H1 (cell line): ENCODE results near the gene KIR3DL3. TPM values are rescaled to one million over a fixed set of nuclear protein-coding genes. Genes with fewer than 3 reads are reported as not detected.

Source experiments
- CTCF ChIA-PET: fragments of 300-600 bp; sonication (Branson Sonifier 250); formaldehyde crosslinking; loops from one replicate; lab custom pipeline; 2021; ENCODE audit not compliant: partially characterized antibody; lab: Charles Lee
- POLR2A ChIA-PET: fragments of 300-600 bp; sonication (Branson Sonifier 250); formaldehyde crosslinking; loops from one replicate; lab custom pipeline; 2021; ENCODE audit warnings: inconsistent platforms; ENCODE audit not compliant: partially characterized antibody; lab: Charles Lee
- DNase-seq, 2 experiments: peaks; one replicate each; pipeline versions ENCODE4 v3.0.0 to v3.0.0-alpha.2; 2010 to 2022; ENCODE audit warnings: low spot score in 2 of 2, low read depth in 1 of 2, mixed read lengths in 1 of 2
- FAIRE-seq: peaks from 2 replicates; lab custom pipeline; 2011; peaks lifted over from hg19 to GRCh38; lab: Jason Lieb, UNC
- H2AFZ ChIP-seq: 2 replicates; pipeline ENCODE4 v1.8.1; 2012; ENCODE audit warnings: low read length, inconsistent platforms
- H2AK5ac ChIP-seq: 2 replicates; pipeline ENCODE4 v1.6.1; 2013; ENCODE audit warnings: low read depth, low read length
- H2BK120ac ChIP-seq: replicated peaks from 2 replicates; pipeline ENCODE3; 2013; ENCODE audit warnings: low read depth, low read length, inconsistent platforms
- H2BK12ac ChIP-seq: 2 replicates; pipeline ENCODE4 v1.6.1; 2013; ENCODE audit warnings: low read depth, low read length
- H2BK15ac ChIP-seq: 2 replicates; pipeline ENCODE4 v1.6.1; 2013; ENCODE audit warnings: low read length
- H2BK20ac ChIP-seq: 2 replicates; pipeline ENCODE4 v1.6.1; 2013; ENCODE audit warnings: low read length
- H2BK5ac ChIP-seq: 2 replicates; pipeline ENCODE4 v1.6.1; 2013; ENCODE audit warnings: low read depth, low read length
- H3K14ac ChIP-seq: 2 replicates; pipeline ENCODE4 v1.6.1; 2013; ENCODE audit warnings: inconsistent platforms; ENCODE audit not compliant: insufficient read length
- H3K18ac ChIP-seq: 2 replicates; pipeline ENCODE4 v1.6.1; 2013; ENCODE audit warnings: low read length; ENCODE audit errors: extremely low read depth
- H3K23ac ChIP-seq: 2 replicates; pipeline ENCODE4 v1.6.1; 2013; ENCODE audit warnings: inconsistent platforms; ENCODE audit not compliant: insufficient read length
- H3K23me2 ChIP-seq: 2 replicates; pipeline ENCODE4 v1.6.1; 2013; ENCODE audit warnings: low read depth, low read length
- H3K27ac ChIP-seq: 2 replicates; pipeline ENCODE4 v1.6.1; 2011; ENCODE audit warnings: low read depth, low read length, inconsistent platforms
- H3K27me3 ChIP-seq, 4 experiments: replicated peaks in 1 of 4; 1 replicate in 1 of 4; 2 replicates in 3 of 4; pipeline versions ENCODE4 v1.6.1 to v1.8.1; 2011 to 2013; ENCODE audit warnings: low read length in 3 of 4, mild to moderate bottlenecking in 3 of 4, inconsistent platforms in 2 of 4, mixed read lengths in 2 of 4, moderate library complexity in 1 of 4; ENCODE audit not compliant: control insufficient read depth in 3 of 4, insufficient read depth in 3 of 4; ENCODE audit errors: extremely low read depth in 1 of 4
- H3K36me3 ChIP-seq, 4 experiments: 2 replicates each; pipeline versions ENCODE4 v1.6.1 to v1.8.1; 2011 to 2013; ENCODE audit warnings: mild to moderate bottlenecking in 4 of 4, low read length in 3 of 4, moderate library complexity in 2 of 4, control low read depth in 1 of 4, inconsistent platforms in 1 of 4; ENCODE audit not compliant: insufficient read depth in 4 of 4, control insufficient read depth in 2 of 4
- H3K4ac ChIP-seq: replicated peaks from 2 replicates; pipeline ENCODE3; 2013; ENCODE audit warnings: low read length, low read depth, mixed read lengths, inconsistent platforms; ENCODE audit not compliant: insufficient read length
- H3K4me1 ChIP-seq, 4 experiments: replicated peaks in 1 of 4; 1 replicate in 1 of 4; 2 replicates in 3 of 4; pipeline versions ENCODE4 v1.6.1 to v1.8.1; 2011 to 2013; ENCODE audit warnings: low read length in 3 of 4, inconsistent platforms in 2 of 4, mixed read lengths in 1 of 4; ENCODE audit not compliant: insufficient read depth in 4 of 4, control insufficient read depth in 3 of 4
- H3K4me2 ChIP-seq, 2 experiments: 2 replicates each; pipeline versions ENCODE4 v1.6.1 to v1.8.1; 2011 to 2013; ENCODE audit warnings: low read depth in 2 of 2, low read length in 2 of 2, control low read depth in 1 of 2, inconsistent platforms in 1 of 2, mild to moderate bottlenecking in 1 of 2; ENCODE audit not compliant: insufficient read depth in 1 of 2
- H3K4me3 ChIP-seq, 4 experiments: fragments of 200-600, 300-600 bp in 1 of 4; sonication (generic), shearing (Covaris generic), sonication (Bioruptor Twin) in 1 of 4; 2 replicates each; pipeline versions ENCODE4 v1.5.1 to v1.8.1; 2011 to 2016; ENCODE audit warnings: low read length in 4 of 4, low read depth in 3 of 4, control low read depth in 2 of 4, inconsistent platforms in 2 of 4, mild to moderate bottlenecking in 2 of 4, mixed read lengths in 1 of 4, moderate library complexity in 1 of 4; ENCODE audit not compliant: insufficient read depth in 2 of 4; ENCODE audit errors: extremely low read depth in 1 of 4
- H3K56ac ChIP-seq: replicated peaks from 2 replicates; pipeline ENCODE3; 2013; ENCODE audit warnings: low read depth, mild to moderate bottlenecking, mixed read lengths, low read length, inconsistent platforms; ENCODE audit not compliant: insufficient read length
- H3K79me1 ChIP-seq: 2 replicates; pipeline ENCODE4 v1.6.1; 2013; ENCODE audit warnings: low read depth, low read length, control low read depth
- H3K79me2 ChIP-seq, 2 experiments: 2 replicates each; pipeline versions ENCODE4 v1.6.1 to v1.8.1; 2012 to 2013; ENCODE audit warnings: low read length in 2 of 2, mild to moderate bottlenecking in 2 of 2, inconsistent platforms in 1 of 2; ENCODE audit not compliant: insufficient read depth in 2 of 2, control insufficient read depth in 1 of 2
- H3K9ac ChIP-seq, 4 experiments: replicated peaks in 1 of 4; 1 replicate in 1 of 4; 2 replicates in 3 of 4; pipeline versions ENCODE4 v1.6.1 to v1.8.1; 2011 to 2013; ENCODE audit warnings: low read depth in 3 of 4, low read length in 3 of 4, control low read depth in 2 of 4, mild to moderate bottlenecking in 2 of 4, moderate library complexity in 2 of 4, inconsistent platforms in 1 of 4; ENCODE audit errors: extremely low read depth in 1 of 4
- H3K9me3 ChIP-seq, 2 experiments: 2 replicates each; pipeline versions ENCODE4 v1.6.1 to v1.8.1; 2012 to 2013; ENCODE audit warnings: mild to moderate bottlenecking in 2 of 2, moderate library complexity in 2 of 2, control low read depth in 1 of 2, inconsistent platforms in 1 of 2, low read depth in 1 of 2, low read length in 1 of 2, mixed read lengths in 1 of 2; ENCODE audit not compliant: insufficient read depth in 2 of 2
- H4K20me1 ChIP-seq, 2 experiments: replicated peaks in 1 of 2; 2 replicates each; pipeline versions ENCODE3 to v1.8.1; 2011 to 2013; ENCODE audit warnings: inconsistent platforms in 2 of 2, low read length in 2 of 2, mild to moderate bottlenecking in 1 of 2; ENCODE audit not compliant: insufficient read depth in 2 of 2, control insufficient read depth in 1 of 2
- H4K5ac ChIP-seq: 2 replicates; pipeline ENCODE4 v1.6.1; 2013; ENCODE audit warnings: low read length, low read depth, mixed read lengths, inconsistent platforms; ENCODE audit not compliant: insufficient read length
- H4K8ac ChIP-seq: 2 replicates; pipeline ENCODE4 v1.8.0; 2013; ENCODE audit warnings: mild to moderate bottlenecking, moderate library complexity, low read length, inconsistent platforms; ENCODE audit not compliant: insufficient read depth; ENCODE audit errors: extremely low read depth
- H4K91ac ChIP-seq: replicated peaks from 2 replicates; pipeline ENCODE3; 2013; ENCODE audit warnings: low read length, mixed read lengths, inconsistent platforms; ENCODE audit not compliant: insufficient read length
- CBX8 ChIP-seq: fragments of 300-800, 300-1000 bp; sonication (generic); IDR thresholded peaks from 2 replicates; pipeline ENCODE4 v1.7.1; 2016; ENCODE audit warnings: low read depth, low read length, borderline replicate concordance
- CHD2 ChIP-seq: IDR thresholded peaks from 2 replicates; pipeline ENCODE4 v1.6.1; 2012; ENCODE audit warnings: low read length, improper control_type of control experiment
- CTBP2 ChIP-seq: IDR thresholded peaks from 2 replicates; pipeline ENCODE4 v1.7.0; 2011; ENCODE audit warnings: borderline replicate concordance, mild to moderate bottlenecking, moderate library complexity, mixed read lengths, low read length; ENCODE audit not compliant: insufficient read depth, insufficient read length
- EZH2 ChIP-seq: fragments of 200-600 bp; sonication (generic); IDR thresholded peaks from 2 replicates; pipeline ENCODE4 v1.7.1; 2012; ENCODE audit warnings: low read depth, mild to moderate bottlenecking, moderate library complexity, low read length, inconsistent platforms; ENCODE audit not compliant: severe bottlenecking
- JUN ChIP-seq: IDR thresholded peaks from 2 replicates; pipeline ENCODE4 v1.6.1; 2011; ENCODE audit warnings: low read depth, mild to moderate bottlenecking, improper control_type of control experiment, low read length
- KDM4A ChIP-seq: IDR thresholded peaks from one replicate; pipeline ENCODE4 v1.7.1; 2012; ENCODE audit warnings: low read depth, mild to moderate bottlenecking, moderate library complexity, low read length, inconsistent platforms; ENCODE audit not compliant: severe bottlenecking
- NRF1 ChIP-seq: IDR thresholded peaks from 2 replicates; pipeline ENCODE4 v1.6.1; 2011; ENCODE audit warnings: mild to moderate bottlenecking, low read depth, low read length, improper control_type of control experiment
- RNF2 ChIP-seq: fragments of 200-900, 300-1000 bp; sonication (generic); IDR thresholded peaks from 2 replicates; pipeline ENCODE4 v1.7.1; 2016; ENCODE audit warnings: borderline replicate concordance, low read depth, mild to moderate bottlenecking, antibody characterized with exemption, low read length; ENCODE audit not compliant: poor library complexity, severe bottlenecking; ENCODE audit errors: missing control alignments
- SP1 ChIP-seq: IDR thresholded peaks from 2 replicates; pipeline ENCODE4 v1.6.1; 2011; ENCODE audit warnings: low read depth, low read length
- SP4 ChIP-seq: IDR thresholded peaks from 2 replicates; pipeline ENCODE4 v1.6.1; 2012; ENCODE audit warnings: low read length, inconsistent platforms
- TAF1 ChIP-seq: IDR thresholded peaks from 2 replicates; pipeline ENCODE4 v1.6.1; 2011; ENCODE audit warnings: mild to moderate bottlenecking, low read depth, low read length
- TCF12 ChIP-seq: IDR thresholded peaks from 2 replicates; pipeline ENCODE4 v1.6.1; 2011; ENCODE audit warnings: low read depth, mild to moderate bottlenecking, low read length
- WGBS, 2 experiments: shearing (Covaris generic) in 1 of 2; methylation state at CpG; one replicate each; pipeline versions ENCODE4 v1.1.6 to v1.1.7; 2013 to 2015; ENCODE audit warnings: low lambda C conversion rate in 2 of 2, mixed read lengths in 2 of 2, inconsistent platforms in 1 of 2, low coverage in 1 of 2, missing lambda C conversion rate in 1 of 2; ENCODE audit not compliant: insufficient replicate concordance in 2 of 2, insufficient coverage in 1 of 2, insufficient read length in 1 of 2; ENCODE audit errors: extremely low coverage in 1 of 2, missing lambda C conversion rate in 1 of 2; 5-methylcytosine and 5-hydroxymethylcytosine counted together
- polyA plus RNA-seq, 7 experiments: library from polyadenylated mRNA; depleted of rRNA in 3 of 7; stranded (reverse) in 5 of 7; unstranded in 2 of 7; fragments of >200 nt in 5 of 7; fragments of 200-250 nt in 2 of 7; gene quantifications; 1 replicate in 5 of 7; 2 replicates in 1 of 7; 4 replicates in 1 of 7; pipeline versions ENCODE4 v1.2.1 to v1.2.3, GENCODE V29; 2011 to 2013; ENCODE audit warnings: missing spikeins in 2 of 7, mixed read lengths in 2 of 7
- total RNA-seq: library from RNA; stranded (reverse); fragmentation: NEBNext Ultra II Directional; extraction: Animal tissue kit (Norgen Biotek cat#: 25700); gene quantifications from 2 replicates; pipeline ENCODE4 v1.2.1, GENCODE V29; 2021
- TF ChIP-seq, protein P1 (sequence below): IDR thresholded peaks from 2 replicates; pipeline ENCODE4 v1.6.1; 2012; ENCODE audit warnings: inconsistent platforms
- TF ChIP-seq, protein P2 (sequence below): IDR thresholded peaks from 2 replicates; pipeline ENCODE4 v1.6.1; 2012; ENCODE audit warnings: inconsistent platforms

KIR3DL3 gene
- total and polyA plus RNA-seq, 2 of the 8 experiments (the other 6 are each of a cell fraction or from before 2014, with no cell fraction given) = not detected

- no peak overlapping the region for H2BK120ac ChIP-seq
- 78% methylated on average over 4 of the region's 4 CpGs; no CpG with 5 or more reads in 1 of the 2 experiments for WGBS, 2 experiments
- peaks cover 19 to 31% of the 10 kb centered on the region in 2 experiments; a peak in 3 of 4 replicates for H3K9me3 ChIP-seq
- no peak overlapping the region for H3K18ac ChIP-seq
- DNase-seq = no peak
- H3K27ac ChIP-seq = no peak overlapping the region
- no peak overlapping the region for H3K9ac ChIP-seq
- H3K23me2 ChIP-seq = no peaks in the 10 kb centered on the region
- H3K4me2 ChIP-seq = no peak overlapping the region
- no peak overlapping the region for H2AK5ac ChIP-seq
- no peaks in the 10 kb centered on the region for H3K4me1 ChIP-seq
- H2AFZ ChIP-seq = no peak overlapping the region
- H2BK12ac ChIP-seq = no peak overlapping the region
- H3K27me3 ChIP-seq = no peaks in the 10 kb centered on the region
- no peak overlapping the region for H3K56ac ChIP-seq
- H3K14ac ChIP-seq = no peak overlapping the region
- H3K4ac ChIP-seq = no peak overlapping the region
- no peaks in the 10 kb centered on the region for H3K79me1 ChIP-seq
- H3K36me3 ChIP-seq = no peaks in the 10 kb centered on the region
- H2BK20ac ChIP-seq = no peak overlapping the region
- H4K8ac ChIP-seq = no peak overlapping the region
- no peak overlapping the region for H2BK5ac ChIP-seq
- H2BK15ac ChIP-seq = no peak overlapping the region
- POLR2A ChIA-PET = no interaction called here
- TF ChIP-seq RNF2 (no peak), CHD2 (no peak), NRF1 (no peak), SP1 (no peak), CTBP2 (no peak), TAF1 (no peak), CBX8 (no peak), TCF12 (no peak), KDM4A (no peak), EZH2 (no peak), SP4 (no peak), JUN (no peak)
- TF ChIP-seq, protein P1, sequence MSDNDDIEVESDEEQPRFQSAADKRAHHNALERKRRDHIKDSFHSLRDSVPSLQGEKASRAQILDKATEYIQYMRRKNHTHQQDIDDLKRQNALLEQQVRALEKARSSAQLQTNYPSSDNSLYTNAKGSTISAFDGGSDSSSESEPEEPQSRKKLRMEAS = no peak
- TF ChIP-seq, protein P2, sequence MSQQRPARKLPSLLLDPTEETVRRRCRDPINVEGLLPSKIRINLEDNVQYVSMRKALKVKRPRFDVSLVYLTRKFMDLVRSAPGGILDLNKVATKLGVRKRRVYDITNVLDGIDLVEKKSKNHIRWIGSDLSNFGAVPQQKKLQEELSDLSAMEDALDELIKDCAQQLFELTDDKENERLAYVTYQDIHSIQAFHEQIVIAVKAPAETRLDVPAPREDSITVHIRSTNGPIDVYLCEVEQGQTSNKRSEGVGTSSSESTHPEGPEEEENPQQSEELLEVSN = no peak
- CTCF ChIA-PET = interaction anchor here (0.6 to 0.9 kb wide), 2 partner anchors 10 to 342 kb away, joined by 3 read pairs; no protein-coding TSS in a partner anchor
- no peaks in the 10 kb centered on the region for H3K79me2 ChIP-seq
- no peak overlapping the region for H3K23ac ChIP-seq
- no peak overlapping the region for H4K91ac ChIP-seq
- H4K20me1 ChIP-seq = no peaks in the 10 kb centered on the region
- H3K4me3 ChIP-seq = no peak overlapping the region
- FAIRE-seq = no peak
- no peak overlapping the region for H4K5ac ChIP-seq
These were observed 47.0 kb upstream of the KIR3DL3 start for GRCh38 chr19:54677217-54677616.
